HG02840 (cell line): ENCODE results near the gene COX7B2.

Experiments used
- ATAC-seq: cut with Tn5 transposase; IDR thresholded peaks from one replicate; pipeline ENCODE4 v1.9.1; 2021; ENCODE audit warnings: mild to moderate bottlenecking, moderate library complexity, moderate number of reproducible peaks; ENCODE audit not compliant: unreplicated experiment, low FRiP score

COX7B2 gene

GRCh38 chr4:46894826-46895225 lies 14.2 kb downstream of the COX7B2 start:
- ATAC-seq: no peak

- ATAC-seq: no peak
These were observed 19.0 kb downstream of the COX7B2 start for GRCh38 chr4:46890056-46890455.

- no peak for ATAC-seq
These were observed 19.6 kb downstream of the COX7B2 start for GRCh38 chr4:46889410-46889809.

GRCh38 chr4:46886711-46887110 lies 22.3 kb downstream of the COX7B2 start:
- no peak for ATAC-seq

- no peak for ATAC-seq
These were observed 30.4 kb downstream of the COX7B2 start for GRCh38 chr4:46878641-46879040.

- no peak for ATAC-seq
These were observed 34.2 kb downstream of the COX7B2 start for GRCh38 chr4:46874811-46875210.

- no peak for ATAC-seq
These were observed 38.6 kb downstream of the COX7B2 start for GRCh38 chr4:46870411-46870810.

- no peak for ATAC-seq
These were observed 52.7 kb downstream of the COX7B2 start for GRCh38 chr4:46856333-46856732.

- ATAC-seq: no peak
These were observed 56.2 kb downstream of the COX7B2 start for GRCh38 chr4:46852800-46853199.

- no peak for ATAC-seq
These were observed 59.0 kb downstream of the COX7B2 start for GRCh38 chr4:46850026-46850425.

- ATAC-seq: no peak
These were observed 64.6 kb downstream of the COX7B2 start for GRCh38 chr4:46844325-46844917.

GRCh38 chr4:46839128-46839527 lies 69.9 kb downstream of the COX7B2 start:
- ATAC-seq: no peak

- no peak for ATAC-seq
These were observed 71.4 kb downstream of the COX7B2 start for GRCh38 chr4:46837639-46838038.

GRCh38 chr4:46836584-46836983 lies 72.5 kb downstream of the COX7B2 start:
- no peak for ATAC-seq

GRCh38 chr4:46830971-46831454 lies 78.0 kb downstream of the COX7B2 start:
- ATAC-seq: no peak

GRCh38 chr4:46820154-46820553 lies 88.9 kb downstream of the COX7B2 start:
- ATAC-seq: no peak

GRCh38 chr4:46819095-46819494 lies 90.0 kb downstream of the COX7B2 start:
- ATAC-seq: no peak

GRCh38 chr4:46818604-46819003 lies 90.4 kb downstream of the COX7B2 start:
- ATAC-seq: no peak

GRCh38 chr4:46817806-46818205 lies 91.2 kb downstream of the COX7B2 start:
- no peak for ATAC-seq

GRCh38 chr4:46804781-46805413 lies 104.1 kb downstream of the COX7B2 start:
- no peak for ATAC-seq

GRCh38 chr4:46793036-46793435 lies 116.0 kb downstream of the COX7B2 start:
- no peak for ATAC-seq

- no peak for ATAC-seq
These were observed 127.5 kb downstream of the COX7B2 start for GRCh38 chr4:46781434-46782092.
